ENCODE measurements around the gene ARHGEF17.
A peak's percentile ranks its signal among the peaks of the same experiment; 100 is the strongest.
"Not testable (repeated sequence)": the region's sequence is repeated elsewhere in the genome, so short reads cannot be mapped to it uniquely, and the experiment has no call there.

ARHGEF17 gene

DNA sequence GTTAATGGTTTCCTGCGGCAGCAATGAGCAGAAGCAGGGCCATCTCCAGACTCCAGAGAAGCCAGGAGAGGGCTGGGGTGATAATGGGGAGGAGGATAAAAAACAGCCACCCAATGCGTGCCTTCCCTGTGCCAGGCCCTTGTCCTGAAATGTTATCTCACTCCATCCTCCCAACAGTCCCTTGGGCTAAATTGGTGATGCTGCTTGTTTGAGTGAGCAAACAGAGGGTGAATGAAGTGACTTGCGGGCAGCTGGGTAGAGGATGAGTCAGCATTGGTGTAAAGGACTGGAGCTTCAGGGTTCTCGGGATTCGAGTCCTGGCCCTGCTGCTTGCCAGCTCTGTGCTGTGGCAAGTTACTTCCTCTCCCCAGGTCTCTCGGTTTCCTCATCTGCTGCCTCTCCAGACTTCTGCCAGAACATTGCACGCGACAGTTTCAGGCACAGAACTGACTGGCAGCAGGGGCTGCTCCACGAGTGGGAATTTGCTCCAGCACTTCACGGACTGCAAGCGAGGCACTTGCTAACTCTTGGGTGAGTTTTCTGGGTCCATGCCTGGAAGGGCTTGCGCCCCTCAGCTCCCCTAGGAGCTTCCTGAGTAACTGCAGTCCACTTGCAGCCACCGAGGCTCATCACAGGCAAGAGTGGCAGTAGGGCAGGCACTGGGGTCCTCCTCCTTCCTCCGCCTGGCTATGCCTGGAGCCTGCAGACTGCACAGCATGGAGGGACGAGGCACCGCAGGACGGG lies 36.0 kb upstream of the ARHGEF17 start, which contains the start of gene P2RY6:
P2RY6 (plus strand) TSS at position 403 of the 744 bp plus-strand sequence. CDS start 24,181 bp downstream, outside the sequence.
- peak; percentile 47 for DNase-seq (ENCODE audit: low spot score)

GRCh38 chr11:73272680-73273038 lies 35.4 kb upstream of the ARHGEF17 start:
- DNase-seq (ENCODE audit: low spot score) = no peak

DNA sequence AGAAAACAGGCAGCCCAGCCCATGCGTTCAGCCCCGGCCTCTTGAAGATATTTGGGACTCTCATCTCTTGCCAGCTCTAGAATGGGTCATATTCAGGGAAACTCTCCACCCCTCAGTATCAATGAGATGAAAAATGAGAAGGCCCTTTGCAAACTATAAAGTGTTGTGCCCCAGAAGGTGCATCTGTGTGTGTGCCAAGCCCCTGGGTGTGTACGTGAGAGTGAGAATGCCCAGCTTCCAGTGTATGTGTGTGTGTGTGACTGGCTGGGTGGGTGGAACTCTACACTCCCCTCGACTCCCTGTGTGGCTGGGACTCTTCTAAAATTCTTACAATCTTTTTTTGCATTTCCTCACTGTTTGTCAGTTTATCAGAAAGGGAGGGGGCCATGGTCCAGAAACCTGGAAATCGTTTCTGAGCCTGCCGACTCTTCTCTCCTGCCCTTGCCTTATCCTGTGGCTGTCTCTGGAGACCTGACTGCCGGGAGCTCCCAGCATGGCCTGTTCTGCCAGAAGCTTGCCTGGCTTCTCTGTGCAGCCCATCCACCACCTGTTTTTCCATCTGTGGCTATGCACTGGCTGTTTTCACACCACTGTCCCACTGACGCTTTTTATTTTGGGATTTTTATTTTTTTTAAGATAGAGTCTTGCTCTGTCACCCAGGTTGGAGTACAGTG lies 34.7 kb upstream of the ARHGEF17 start:
- DNase-seq (ENCODE audit: low spot score) = no peak

GRCh38 chr11:73274191-73274590 lies 33.9 kb upstream of the ARHGEF17 start:
- DNase-seq (ENCODE audit: low spot score) = not testable (repeated sequence)

DNA sequence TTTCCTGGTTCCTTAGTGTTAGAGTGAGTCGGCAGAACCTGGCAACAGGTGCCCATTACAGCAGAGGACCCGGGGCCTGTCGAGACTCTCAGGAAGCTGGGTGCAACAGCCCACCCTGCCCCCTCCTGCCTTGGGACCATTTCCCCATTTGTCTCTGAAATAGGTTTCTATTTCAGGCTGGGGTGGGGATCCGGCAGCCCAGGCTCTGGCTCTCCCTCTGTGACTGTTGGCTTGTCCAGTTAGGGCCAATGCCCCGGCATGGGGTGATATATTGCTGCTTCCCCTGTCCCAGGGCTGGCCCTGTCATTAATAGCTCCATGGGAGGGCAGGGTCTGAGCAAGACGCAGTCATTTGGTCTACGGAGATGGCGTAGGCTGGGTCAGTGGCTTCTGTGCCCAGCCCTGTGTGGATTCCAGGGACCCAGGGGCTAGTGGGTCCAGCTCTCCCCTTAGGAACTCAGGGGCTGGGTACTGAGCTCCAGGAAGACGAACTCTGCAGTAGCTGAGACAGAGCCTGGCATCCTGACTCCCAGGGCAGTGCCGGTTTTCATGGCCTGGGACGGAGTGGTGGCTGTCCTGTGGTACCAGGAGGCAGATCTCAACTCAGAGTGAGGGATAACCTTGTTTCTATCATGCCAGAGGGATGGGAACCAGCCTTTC lies 33.2 kb upstream of the ARHGEF17 start:
- no peak for DNase-seq (ENCODE audit: low spot score)

- no peak for DNase-seq (ENCODE audit: low spot score)
Measured at GRCh38 chr11:73275381-73275750, 32.7 kb upstream of the ARHGEF17 start.

GRCh38 chr11:73277467-73277866 lies 30.6 kb upstream of the ARHGEF17 start:
- no peak for DNase-seq (ENCODE audit: low spot score)

GRCh38 chr11:73280626-73281025 lies 27.4 kb upstream of the ARHGEF17 start:
- DNase-seq (ENCODE audit: low spot score) = no peak

DNA sequence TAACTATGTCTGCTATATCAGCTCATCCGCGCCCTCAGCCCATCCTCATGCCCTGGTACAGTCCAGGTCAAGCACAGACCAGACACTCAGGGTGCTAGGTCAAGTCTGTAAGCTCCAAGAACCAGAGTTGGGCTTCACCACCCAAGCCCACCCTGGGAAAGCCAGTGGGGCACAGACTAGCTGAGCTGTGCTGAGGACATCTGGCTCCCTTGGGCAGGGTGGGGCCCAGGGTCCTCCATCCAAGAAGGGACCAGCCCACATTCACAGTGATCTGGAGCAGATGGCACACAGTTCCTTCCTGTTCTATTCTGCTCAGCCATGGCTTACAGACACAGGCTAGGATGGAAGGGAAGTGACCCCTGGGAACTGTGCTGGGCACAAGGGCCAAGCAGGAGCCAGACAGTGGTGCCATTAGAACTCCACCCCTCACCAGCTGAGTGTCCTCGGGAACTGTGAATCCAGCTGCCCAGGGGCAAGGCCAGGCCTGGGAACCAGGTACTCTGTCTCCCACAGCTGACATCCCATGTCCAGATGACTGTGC lies 26.8 kb upstream of the ARHGEF17 start:
- DNase-seq (ENCODE audit: low spot score) = no peak

GRCh38 chr11:73281796-73282660 lies 26.0 kb upstream of the ARHGEF17 start:
- DNase-seq (ENCODE audit: low spot score) = no peak

DNA sequence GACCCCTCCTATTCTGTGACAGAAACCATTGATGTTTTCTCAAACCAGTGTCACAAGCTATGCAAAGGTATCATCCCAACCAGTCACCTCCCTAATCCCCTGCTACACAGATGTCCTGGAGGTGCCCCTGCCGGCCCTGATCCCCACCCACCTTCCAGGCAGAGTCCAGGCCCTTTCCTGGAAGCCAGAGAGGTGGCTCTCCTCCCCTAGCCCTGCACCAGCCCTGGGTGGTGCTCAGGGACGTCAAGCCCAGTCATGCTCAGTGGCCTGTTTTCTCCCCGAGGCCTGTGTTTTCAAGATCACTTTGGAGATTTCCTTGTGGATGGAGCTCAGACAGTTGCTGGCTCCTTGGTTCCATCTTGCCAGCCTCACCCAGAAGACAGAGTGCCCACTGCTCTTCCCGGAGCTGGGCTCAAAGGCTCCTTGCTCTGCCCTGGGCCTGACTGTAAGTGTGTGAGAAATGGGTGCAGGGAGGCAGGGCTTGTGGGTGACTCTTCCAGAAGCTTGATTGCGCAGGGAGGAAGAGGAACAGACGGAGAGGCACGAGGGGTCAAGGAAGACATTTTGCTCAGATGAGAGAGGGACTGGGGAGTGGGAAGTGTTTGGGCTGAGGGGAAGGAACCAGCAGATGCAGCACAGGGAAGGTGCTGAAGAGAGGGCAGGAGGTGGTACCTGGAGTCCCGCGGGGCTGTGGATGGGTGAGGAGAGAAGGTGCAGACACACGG lies 24.6 kb upstream of the ARHGEF17 start:
- DNase-seq (ENCODE audit: low spot score) = no peak

DNA sequence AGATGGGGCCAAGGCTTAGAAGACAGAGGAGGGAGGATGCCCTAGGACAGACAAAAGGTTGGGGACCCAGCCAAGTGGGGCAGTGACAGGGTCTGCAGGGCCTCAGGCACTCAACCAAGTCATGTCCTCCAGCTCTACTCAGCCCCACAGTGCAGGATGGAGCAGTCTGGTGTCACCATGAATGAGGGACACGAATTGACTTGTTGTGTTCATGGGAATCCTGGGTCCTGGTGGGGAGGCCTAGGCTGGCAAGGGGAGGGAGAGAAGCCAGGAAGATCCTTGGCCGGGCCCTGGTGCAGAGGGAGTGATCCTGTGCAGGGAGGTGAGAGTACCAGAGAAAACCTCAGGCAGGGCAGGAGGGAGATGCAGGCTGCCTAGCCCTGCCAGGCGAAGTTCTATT lies 24.0 kb upstream of the ARHGEF17 start:
- no peak for DNase-seq (ENCODE audit: low spot score)

- DNase-seq (ENCODE audit: low spot score) = no peak
Measured at GRCh38 chr11:73285721-73286120, 22.4 kb upstream of the ARHGEF17 start.

DNA sequence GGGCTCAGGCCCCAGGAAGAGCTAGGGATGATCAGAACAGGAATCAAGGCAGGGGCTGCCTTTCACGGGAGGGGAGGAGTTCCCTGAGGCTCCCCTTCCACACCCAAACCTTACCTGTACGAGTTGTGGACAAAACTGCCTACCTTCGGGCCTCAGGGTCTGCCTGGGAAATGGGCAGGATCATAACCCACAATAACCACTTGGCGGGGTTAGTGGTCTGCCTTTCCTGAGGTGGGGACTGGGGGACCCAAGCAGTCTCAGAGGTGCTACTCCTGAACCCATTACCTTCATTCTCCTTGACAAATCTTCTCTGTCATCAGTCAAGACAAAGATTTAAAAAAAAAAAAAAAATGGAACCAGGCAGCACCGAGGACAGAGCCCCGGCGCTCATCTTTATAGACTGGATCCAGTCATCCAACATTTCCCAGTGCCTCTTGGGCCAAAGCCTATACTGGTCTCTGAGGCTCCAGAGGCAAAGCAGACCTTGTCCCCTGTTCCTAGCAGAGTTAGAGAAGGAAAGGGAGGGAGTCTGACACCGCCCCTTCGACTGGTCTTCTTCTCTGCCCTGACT lies 21.8 kb upstream of the ARHGEF17 start:
- no peak for DNase-seq (ENCODE audit: low spot score)

- no peak for DNase-seq (ENCODE audit: low spot score)
Measured at GRCh38 chr11:73287400-73288101, 20.5 kb upstream of the ARHGEF17 start.

- no peak for DNase-seq (ENCODE audit: low spot score)
Measured at GRCh38 chr11:73288192-73288872, 19.7 kb upstream of the ARHGEF17 start.

GRCh38 chr11:73288873-73289707 lies 19.0 kb upstream of the ARHGEF17 start:
- DNase-seq (ENCODE audit: low spot score) = peak; percentile 87

DNA sequence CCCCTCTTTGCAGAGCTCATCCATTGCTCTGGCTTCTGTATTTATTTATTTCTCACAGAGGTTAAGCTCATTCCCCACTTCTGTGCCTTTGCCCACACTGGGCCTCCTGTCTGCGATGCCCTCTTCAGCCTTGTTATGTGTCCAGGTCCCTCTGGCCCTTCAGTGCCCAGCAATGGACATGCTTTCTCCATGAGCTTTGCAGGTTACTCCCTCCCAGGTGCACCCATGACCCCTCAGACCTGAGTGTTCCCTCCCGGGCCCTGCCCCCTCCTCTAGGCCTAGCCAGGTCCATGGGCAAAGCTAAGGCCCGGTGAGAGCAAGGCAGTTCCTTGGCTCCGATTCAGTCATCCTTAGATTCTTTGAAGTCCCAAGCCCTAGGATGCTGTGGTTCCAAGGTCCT lies 17.5 kb upstream of the ARHGEF17 start:
- DNase-seq (ENCODE audit: low spot score) = no peak

DNA sequence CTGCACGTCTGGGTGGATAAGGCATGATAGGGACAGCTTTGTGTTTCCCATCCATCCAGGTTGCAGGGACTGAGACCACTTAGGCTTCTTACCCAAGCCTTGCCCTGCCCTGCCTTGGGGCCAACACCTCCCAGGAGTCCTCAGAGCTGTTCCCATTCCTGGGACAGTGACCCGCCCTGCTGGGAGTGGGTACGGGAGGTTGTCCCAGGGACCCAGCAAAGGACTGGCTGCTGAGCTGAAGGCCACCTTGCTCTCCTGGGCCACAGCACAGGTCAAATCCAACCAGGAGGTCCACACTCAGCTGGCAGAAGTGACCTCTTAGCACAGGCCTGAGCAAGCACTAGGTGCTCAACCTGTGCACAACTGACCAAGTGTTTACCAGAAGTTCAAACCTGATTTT lies 16.9 kb upstream of the ARHGEF17 start:
- DNase-seq (ENCODE audit: low spot score) = no peak

All from hepatic stellate cell (primary cell).